Fibroblast of upper back skin (primary cell): ENCODE results near the gene RASSF4.
A peak's percentile ranks its signal among the peaks of the same experiment; 100 is the strongest.

Experiments
- DNase-seq: peaks from one replicate; pipeline ENCODE4 v3.0.0-alpha.2; 2013

The RASSF4 gene

DNA sequence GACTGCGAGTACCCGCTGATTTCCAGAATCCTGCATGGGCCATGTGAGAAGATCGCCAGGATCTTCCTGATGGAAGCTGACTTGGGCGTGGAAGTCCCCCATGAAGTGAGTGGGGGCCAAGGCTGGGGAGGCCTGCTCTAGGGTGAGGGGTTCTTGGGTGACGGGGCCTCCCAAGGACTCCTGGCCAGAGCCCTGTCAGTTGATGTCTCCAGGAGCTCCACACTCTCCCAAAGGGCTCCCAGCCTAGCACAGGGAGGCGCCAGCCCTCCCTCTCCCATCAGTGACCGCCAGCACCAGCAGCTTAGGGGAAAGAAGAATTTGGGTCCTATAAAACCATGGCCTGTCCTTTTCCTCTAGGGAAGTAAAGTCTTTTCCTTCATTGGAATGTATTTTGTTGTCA lies 31.4 kb downstream of the RASSF4 start:
- no peak for DNase-seq

DNA sequence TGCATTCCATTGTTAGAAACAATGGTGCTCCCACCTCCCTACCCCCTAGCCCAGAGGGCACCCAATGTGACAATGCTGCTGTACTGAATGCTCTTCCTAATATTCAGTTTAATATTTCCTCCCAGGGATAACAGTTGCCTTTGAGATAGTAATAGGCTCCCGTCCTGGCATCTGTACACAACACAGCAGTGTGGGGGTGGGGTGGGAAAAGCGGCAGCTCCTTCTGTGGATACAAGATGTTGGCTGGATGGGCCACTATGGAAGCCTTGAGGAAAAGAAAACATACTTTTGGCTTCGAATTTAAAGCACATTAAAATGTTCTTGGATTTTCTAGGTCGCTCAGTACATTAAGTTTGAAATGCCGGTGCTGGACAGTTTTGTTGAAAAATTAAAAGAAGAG lies 32.0 kb downstream of the RASSF4 start:
- DNase-seq: no peak

DNA sequence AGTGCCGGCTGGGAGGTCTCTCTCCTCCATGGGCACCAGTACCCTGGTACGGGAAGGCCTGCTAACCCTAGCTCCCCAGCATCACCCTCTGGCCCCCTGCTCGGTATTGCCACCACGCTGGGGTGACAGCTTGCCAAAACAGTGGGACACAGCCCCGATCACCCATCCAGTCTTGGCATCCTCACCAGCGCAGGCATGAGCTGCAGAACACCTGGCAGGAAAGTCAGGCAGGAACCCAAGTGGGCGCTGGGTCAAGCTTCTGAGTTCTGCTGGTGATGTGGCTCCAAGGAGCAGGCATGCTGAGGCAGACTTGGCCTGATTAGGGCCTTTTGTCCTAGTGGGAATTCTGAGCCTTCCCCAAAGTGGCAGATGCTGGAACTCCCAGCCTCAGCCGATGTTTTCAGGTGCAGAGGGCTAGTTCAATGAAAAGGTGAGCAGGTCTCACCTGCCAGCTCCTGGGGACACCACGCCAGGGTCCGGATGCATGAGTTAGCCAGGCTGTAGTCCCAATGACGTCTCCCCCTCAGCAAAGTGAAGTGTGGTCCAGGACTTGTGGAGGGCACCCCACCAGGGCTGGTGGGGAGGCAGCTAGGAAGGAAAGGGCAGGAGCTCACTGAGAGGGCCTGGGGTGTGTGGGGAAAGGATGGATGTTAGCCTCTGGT lies 32.6 kb downstream of the RASSF4 start:
- DNase-seq: no peak

GRCh38 chr10:44992732-44993225 lies 33.2 kb downstream of the RASSF4 start:
- no peak for DNase-seq

- no peak for DNase-seq
Measured at GRCh38 chr10:44993226-44993921, 33.8 kb downstream of the RASSF4 start.

DNA sequence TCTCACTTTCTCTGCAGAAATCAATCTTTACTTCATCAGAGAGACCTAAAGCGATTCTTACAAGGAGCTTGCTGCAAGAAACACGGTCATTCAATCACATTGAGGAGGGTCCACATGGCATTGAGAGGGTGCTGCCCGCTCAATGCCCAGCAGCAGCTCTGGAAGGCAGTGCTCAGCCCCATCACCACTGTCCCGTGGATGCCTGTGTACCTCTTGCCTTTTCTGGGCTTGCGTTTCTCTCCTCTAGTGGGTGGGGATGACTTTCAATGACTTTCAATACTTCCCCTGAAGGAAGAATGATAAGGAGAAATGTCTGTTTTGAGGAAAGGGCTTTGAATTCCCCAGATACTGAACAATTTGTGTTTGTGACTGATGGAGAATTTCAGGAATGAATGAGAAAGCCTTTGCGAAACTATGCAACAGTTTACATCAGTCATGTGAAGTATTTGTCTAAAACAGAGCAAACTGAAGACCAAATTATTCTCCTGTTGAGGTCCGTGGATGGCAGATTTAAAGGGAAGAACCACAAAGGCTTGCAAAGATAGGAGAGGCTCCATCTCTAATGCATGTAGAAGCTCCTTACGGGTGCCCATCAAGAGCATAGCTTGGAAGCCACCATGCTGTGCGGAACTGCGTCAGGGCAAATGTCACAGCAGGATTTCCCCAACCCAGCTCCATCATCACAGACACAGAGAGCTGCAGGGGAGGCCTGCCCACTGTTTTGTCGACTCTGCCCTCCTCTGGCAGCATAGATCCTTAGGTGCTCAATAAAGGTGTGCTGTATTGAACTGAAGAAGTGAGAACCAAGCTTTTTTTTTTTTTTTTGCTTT lies 34.5 kb downstream of the RASSF4 start:
- DNase-seq: peak; percentile 81

DNA sequence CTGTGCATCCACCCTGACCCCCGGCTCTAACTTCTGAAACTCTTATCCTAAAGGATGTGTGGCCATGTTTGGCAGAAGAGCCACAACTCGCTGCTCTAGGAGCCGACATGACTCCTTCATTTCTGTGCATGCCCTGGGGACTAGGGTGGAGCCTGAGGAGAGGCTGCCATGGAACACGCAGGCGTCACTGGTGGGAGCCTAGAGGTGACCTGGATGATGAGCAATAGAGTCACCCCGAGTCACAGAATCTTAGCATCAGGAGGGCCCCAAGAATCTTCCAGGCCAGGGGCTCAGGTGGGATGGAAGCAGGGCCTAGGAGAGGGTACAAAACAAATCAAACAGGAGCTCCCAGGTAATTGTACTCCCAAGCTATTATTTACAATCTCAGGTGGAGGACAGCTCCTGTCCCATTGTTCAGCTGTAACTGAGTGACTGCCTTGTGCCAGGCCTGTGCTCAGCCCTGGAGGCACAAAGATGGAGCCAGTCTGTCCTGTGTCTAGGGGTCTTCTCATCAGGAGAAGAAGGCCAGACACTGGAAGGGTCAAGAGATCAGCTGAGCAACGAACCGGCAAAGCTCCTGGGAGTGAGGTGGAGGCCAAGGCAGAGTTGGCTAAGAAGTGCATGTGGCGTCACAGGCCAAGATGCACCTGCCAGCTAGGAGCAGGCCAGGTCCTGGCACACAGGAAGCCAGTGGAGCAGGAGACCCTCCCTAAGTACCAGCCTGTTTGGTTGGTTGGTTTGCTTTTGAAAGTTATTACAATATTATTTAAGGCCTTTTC lies 35.3 kb downstream of the RASSF4 start:
- DNase-seq: no peak

GRCh38 chr10:44995581-44995913 lies 35.9 kb downstream of the RASSF4 start:
- DNase-seq: no peak

DNA sequence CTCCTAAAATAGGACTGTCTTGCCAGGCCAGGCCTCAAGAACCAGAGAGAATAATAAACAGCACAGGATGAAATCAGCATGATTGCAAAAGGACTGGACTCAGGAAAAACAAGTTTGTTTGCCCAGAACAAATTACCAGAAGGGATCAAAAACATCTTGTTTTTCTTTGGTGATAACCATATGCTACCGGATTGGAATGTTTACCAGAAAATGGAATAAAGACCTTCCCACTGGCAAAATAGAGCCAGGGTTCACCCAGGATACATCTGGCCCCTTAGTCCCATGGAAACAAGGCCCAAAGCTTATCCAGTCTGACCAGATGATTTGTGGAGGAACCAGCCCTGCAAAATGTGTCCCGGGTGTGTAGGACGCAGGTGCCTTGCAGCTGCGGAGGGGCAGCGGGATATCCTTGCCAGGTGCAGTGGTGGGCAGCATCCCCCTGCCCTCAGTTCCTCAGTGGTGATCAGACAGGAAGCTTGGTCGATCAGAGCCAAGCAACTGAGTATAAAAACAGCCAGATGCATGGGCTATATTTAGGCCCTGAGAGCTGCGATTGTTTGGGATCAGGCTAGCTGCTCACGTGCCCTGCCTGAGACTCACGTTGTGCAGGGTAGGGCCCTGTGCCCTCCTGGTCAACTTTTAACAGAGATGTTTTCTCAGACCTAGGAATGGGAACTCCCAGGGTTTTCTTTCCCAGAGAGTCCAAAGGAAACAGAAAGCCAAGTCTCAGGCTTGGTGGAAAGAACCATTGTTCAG lies 36.5 kb downstream of the RASSF4 start:
- no peak for DNase-seq

DNA sequence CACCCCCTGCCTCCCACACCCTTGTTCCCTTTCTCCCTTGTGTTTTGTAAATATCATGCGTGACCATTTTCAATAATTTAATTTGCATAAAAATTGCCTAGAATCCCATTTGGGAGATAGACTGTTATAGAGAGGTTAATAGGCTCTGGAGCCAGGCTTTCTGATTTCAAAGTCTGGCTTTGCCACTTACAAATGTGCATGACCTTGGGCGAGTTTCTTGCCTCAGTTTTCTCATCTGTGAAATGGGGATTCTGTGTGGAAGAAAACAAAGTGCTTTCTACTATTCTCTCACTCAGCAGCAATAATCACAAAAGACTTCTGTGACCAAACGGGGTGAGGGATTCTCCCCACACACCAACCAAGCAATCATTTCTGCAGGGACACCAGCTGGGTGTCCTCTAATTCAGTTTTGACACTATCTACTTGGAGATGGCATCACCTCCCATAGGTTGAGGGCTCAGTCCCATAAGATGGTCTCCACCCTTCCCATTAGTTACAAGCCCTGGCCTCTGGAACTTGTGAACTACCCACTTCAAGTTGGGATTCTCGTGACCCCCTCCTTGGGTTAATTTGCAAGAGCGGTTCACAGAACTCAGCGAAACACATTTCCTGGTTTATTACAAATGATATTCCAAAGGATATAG lies 37.6 kb downstream of the RASSF4 start:
- DNase-seq: no peak

GRCh38 chr10:44998146-44998631 lies 38.6 kb downstream of the RASSF4 start:
- DNase-seq: no peak

- DNase-seq: peak; percentile 37
Measured at GRCh38 chr10:45000138-45000751, 40.6 kb downstream of the RASSF4 start.

- DNase-seq: peak; percentile 76
Measured at GRCh38 chr10:45000752-45001380, 41.3 kb downstream of the RASSF4 start, which contains the start of gene ZNF22. ZNF22 (plus strand) TSS chr10:45000923; CDS start chr10:45003369, 2,446 bp downstream.

GRCh38 chr10:45001381-45002148 lies 42.0 kb downstream of the RASSF4 start:
- peak; percentile 57 for DNase-seq

DNA sequence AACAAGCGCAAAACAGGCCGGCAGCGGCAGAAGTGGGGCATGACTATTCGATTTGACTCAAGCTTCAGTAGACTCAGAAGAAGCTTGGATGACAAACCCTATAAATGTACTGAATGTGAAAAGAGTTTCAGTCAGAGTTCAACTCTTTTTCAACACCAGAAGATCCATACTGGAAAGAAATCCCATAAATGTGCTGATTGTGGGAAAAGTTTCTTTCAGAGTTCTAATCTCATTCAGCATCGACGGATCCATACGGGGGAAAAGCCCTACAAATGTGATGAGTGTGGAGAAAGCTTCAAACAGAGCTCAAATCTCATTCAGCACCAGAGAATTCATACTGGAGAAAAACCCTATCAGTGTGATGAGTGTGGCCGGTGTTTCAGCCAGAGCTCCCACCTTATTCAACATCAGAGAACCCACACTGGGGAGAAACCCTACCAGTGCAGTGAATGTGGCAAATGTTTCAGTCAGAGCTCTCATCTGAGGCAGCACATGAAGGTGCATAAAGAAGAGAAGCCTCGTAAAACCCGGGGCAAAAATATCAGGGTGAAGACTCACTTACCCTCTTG lies 43.9 kb downstream of the RASSF4 start:
- DNase-seq: no peak

DNA sequence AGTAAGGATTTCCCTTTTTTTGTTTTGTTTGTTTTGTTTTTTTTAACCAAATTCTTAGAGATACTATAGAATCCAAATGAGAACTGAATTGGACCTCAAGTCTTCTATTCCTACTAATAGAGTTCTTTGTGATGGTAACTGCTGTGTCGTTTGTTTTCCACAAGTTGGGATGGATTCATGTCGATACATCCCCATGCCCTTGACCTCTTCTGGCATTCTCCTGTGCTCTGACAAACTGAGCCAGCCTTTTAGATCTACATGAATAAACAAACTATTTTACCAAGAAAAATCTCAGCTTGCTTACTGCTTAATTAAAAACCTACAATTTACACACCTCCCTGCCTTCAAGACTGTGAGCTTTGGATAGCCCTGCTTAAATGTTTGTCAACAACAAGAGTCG lies 45.1 kb downstream of the RASSF4 start:
- no peak for DNase-seq

DNA sequence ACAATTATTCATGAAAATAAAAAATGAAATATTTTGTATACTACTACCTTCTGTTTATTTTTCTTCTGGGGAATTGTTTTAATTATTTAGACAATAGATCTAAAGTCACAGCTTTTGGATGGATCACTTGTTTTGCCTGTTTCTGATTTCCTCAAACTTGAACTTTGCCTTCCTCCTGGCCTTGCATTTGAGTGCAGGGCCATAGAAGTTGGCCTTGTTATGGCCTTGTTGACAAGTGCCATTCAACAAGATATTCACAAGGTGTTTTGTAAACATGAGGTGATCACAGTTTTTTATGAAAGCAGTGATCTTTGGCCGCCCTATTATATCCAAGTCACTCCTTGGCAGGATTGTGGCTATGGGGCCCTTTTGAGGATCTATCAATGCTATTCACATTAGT lies 45.7 kb downstream of the RASSF4 start:
- no peak for DNase-seq

DNA sequence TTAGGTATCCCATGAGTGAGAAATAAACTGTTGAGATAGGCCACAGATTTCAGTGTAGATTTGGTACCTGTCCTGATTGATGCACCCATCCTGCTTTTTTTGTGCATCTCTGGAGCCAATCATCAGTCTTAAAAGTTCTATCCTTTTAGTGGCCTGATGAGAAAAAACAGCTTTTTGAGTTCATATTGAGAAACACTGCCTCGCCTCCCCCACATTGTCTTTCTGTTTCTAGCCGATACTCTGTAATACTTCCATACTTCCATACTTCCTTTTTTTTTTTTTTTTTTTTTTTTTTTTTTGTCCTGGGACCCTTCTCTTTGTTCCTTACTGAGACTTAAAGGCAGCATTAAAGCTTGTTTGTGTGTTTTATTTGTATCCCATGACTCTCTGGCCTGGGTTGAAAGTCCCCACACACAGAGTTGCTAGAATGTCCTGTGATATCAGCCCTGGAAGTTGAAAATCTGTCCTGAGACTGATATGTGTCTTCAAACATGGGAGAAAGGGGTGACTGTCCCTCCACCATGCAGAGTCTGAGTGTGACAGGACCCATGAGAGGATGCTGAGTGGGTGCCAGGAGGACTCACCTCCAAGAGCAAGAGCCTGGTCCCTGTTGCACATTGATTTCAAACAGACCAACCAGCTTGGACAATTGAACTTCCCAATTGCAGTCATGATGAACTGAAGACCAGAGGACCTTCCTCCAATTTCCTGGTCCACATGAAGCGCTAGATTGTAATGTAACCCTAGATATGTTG lies 46.9 kb downstream of the RASSF4 start:
- DNase-seq: no peak
